Right atrium auricular region (tissue), 2 donors: ENCODE data around the gene RFTN2. TPM values are rescaled to one million over a fixed set of nuclear protein-coding genes. Genes with fewer than 3 reads are reported as not detected.

Experiments
- DNase-seq: peaks from one replicate; pipeline ENCODE4 v3.0.0-alpha.2; 2019; ENCODE audit warnings: low spot score
- H3K27ac ChIP-seq, 2 donors: fragments of 200-600 bp; sonication (generic); 1 replicate in 1 of 2; 2 replicates in 1 of 2; pipeline ENCODE4 v1.5.1; 2016 to 2019
- H3K27me3 ChIP-seq, 2 donors: fragments of 200-600 bp; sonication (generic); one replicate each; pipeline versions ENCODE4 v1.5.1 to v1.6.0; 2017 to 2019
- H3K36me3 ChIP-seq: fragments of 200-600 bp; sonication (generic); one replicate; pipeline ENCODE4 v1.5.1; 2016
- H3K4me1 ChIP-seq, 2 donors: fragments of 200-600 bp; sonication (generic); one replicate each; pipeline versions ENCODE4 v1.5.1 to v1.6.0; 2017 to 2019
- H3K4me3 ChIP-seq, 2 donors: fragments of 200-600 bp; sonication (generic); 1 replicate in 1 of 2; 2 replicates in 1 of 2; pipeline ENCODE4 v1.5.1; 2017 to 2019; ENCODE audit warnings: mild to moderate bottlenecking in 1 of 2, moderate library complexity in 1 of 2
- H3K9me3 ChIP-seq, 2 donors: fragments of 200-600 bp; sonication (generic); one replicate each; pipeline ENCODE4 v1.5.1; 2019
- total RNA-seq, 2 donors: library from RNA; depleted of rRNA; stranded (reverse); fragments of >200 nt; gene quantifications; one replicate each; pipeline ENCODE4 v1.1.0, GENCODE V29; 2016
- TF ChIP-seq, protein P1 (sequence below), 2 donors: fragments of 200-600 bp; sonication (generic); IDR thresholded peaks; one replicate each; pipeline ENCODE4 v1.5.1; 2019; ENCODE audit warnings: antibody characterized with exemption in 2 of 2

The RFTN2 gene
- total RNA-seq, 2 donors from 2014 or later: 4.5 to 11.6 TPM

DNA sequence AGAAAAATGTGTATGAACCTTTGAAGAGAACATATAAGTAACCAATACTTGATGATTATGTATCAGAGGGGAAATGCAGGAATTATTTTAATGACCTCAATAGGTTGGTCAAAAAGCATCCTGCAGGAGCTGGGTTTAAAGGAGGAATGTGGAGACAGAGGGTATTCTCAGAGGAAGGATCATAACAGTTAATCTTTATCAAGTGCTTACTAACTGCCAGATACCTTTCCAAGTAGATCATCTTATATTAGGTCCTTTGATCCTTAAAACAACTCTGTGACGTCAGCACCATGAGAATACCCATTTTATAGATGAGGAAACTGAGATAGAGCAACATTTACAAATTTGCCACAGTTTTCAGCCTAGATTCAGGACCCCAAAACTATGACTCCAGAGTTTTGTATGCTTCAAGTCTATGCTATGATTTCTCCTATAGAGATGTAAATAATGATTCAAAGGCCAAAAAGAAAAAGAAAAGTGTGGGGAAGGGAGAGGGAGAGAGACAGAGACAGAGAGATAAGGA is 3.0 kb downstream of the RFTN2 start:
- TF ChIP-seq, protein P1, sequence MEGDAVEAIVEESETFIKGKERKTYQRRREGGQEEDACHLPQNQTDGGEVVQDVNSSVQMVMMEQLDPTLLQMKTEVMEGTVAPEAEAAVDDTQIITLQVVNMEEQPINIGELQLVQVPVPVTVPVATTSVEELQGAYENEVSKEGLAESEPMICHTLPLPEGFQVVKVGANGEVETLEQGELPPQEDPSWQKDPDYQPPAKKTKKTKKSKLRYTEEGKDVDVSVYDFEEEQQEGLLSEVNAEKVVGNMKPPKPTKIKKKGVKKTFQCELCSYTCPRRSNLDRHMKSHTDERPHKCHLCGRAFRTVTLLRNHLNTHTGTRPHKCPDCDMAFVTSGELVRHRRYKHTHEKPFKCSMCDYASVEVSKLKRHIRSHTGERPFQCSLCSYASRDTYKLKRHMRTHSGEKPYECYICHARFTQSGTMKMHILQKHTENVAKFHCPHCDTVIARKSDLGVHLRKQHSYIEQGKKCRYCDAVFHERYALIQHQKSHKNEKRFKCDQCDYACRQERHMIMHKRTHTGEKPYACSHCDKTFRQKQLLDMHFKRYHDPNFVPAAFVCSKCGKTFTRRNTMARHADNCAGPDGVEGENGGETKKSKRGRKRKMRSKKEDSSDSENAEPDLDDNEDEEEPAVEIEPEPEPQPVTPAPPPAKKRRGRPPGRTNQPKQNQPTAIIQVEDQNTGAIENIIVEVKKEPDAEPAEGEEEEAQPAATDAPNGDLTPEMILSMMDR (IDR thresholded peaks at IDR 0.05): no peak
- no peaks in the 10 kb centered on the region for H3K27me3 ChIP-seq
- H3K4me1 ChIP-seq: peaks cover 0 to 3% of the 10 kb centered on the region in 2 donors
- no peaks in the 10 kb centered on the region for H3K9me3 ChIP-seq
- no peaks in the 10 kb centered on the region for H3K36me3 ChIP-seq
- H3K27ac ChIP-seq: no peak overlapping the region
- H3K4me3 ChIP-seq: no peak overlapping the region
- DNase-seq: no peak

DNA sequence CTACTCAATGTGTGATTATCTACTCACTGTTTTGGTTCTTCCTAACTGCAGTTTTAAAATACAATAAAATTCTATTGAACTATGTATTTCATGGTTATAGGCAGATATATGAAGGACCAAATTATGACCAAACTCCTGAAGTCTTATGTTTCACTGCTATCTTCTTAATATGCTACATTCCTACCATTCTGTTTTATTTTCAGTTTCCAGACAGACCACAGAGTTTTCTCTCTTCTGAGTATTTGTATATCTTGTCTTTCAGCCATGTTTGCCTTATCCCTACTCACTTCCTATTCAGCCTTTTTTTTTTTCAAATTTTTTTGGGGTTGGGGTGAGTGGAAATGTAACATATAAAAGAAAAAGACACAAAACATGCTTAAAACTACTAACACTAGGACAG is 6.3 kb downstream of the RFTN2 start:
- Histone ChIP-seq H3K4me1 (no peaks in the 10 kb centered on the region), H3K36me3 (no peaks in the 10 kb centered on the region), H3K27ac (no peak overlapping the region), H3K27me3 (no peaks in the 10 kb centered on the region), H3K9me3 (peaks cover 0 to 29% of the 10 kb centered on the region in 2 donors), H3K4me3 (no peak overlapping the region)
- DNase-seq: no peak
- TF ChIP-seq, protein P1 (IDR thresholded peaks at IDR 0.05): no peak

- no peak overlapping the region for H3K4me3 ChIP-seq
- TF ChIP-seq, protein P1 (IDR thresholded peaks at IDR 0.05): no peak
- no peaks in the 10 kb centered on the region for H3K27me3 ChIP-seq
- H3K9me3 ChIP-seq: peaks cover 0 to 36% of the 10 kb centered on the region in 2 donors
- H3K27ac ChIP-seq: no peak overlapping the region
- no peaks in the 10 kb centered on the region for H3K4me1 ChIP-seq
- H3K36me3 ChIP-seq: no peaks in the 10 kb centered on the region
- DNase-seq: no peak
Observed at GRCh38 chr2:197668296-197668695, 7.1 kb downstream of the RFTN2 start.

- H3K36me3 ChIP-seq: no peaks in the 10 kb centered on the region
- TF ChIP-seq, protein P1 (IDR thresholded peaks at IDR 0.05): no peak
- no peak for DNase-seq
- H3K27me3 ChIP-seq: no peaks in the 10 kb centered on the region
- no peak overlapping the region for H3K27ac ChIP-seq
- H3K4me1 ChIP-seq: no peaks in the 10 kb centered on the region
- H3K4me3 ChIP-seq: no peak overlapping the region
- H3K9me3 ChIP-seq: peaks cover 0 to 36% of the 10 kb centered on the region in 2 donors
Observed at GRCh38 chr2:197666277-197666676, 9.1 kb downstream of the RFTN2 start.

DNA sequence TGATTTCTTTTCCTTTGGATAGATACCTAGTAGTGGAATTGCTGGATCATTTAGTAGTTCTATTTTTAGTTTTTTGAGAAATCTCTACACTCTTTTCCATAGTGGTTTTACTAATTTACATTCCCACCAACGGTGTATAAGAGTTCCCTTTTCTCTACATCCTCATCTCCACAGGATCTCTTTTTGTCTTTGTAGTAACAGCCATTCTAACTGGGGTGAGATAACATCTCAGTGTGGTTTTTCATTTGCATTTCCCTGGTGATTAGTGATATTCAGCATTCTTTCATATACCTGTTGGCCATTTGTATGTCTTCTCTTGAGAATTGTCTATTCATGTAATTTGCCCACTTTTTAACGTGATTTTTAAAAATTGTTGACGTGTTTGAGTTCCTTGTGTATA is 13.8 kb downstream of the RFTN2 start:
- peaks cover 0 to 29% of the 10 kb centered on the region in 2 donors for H3K9me3 ChIP-seq
- H3K27ac ChIP-seq: no peak overlapping the region
- H3K4me1 ChIP-seq: no peaks in the 10 kb centered on the region
- H3K4me3 ChIP-seq: no peak overlapping the region
- DNase-seq: no peak
- no peaks in the 10 kb centered on the region for H3K27me3 ChIP-seq
- TF ChIP-seq, protein P1 (IDR thresholded peaks at IDR 0.05): no peak
- no peaks in the 10 kb centered on the region for H3K36me3 ChIP-seq

DNA sequence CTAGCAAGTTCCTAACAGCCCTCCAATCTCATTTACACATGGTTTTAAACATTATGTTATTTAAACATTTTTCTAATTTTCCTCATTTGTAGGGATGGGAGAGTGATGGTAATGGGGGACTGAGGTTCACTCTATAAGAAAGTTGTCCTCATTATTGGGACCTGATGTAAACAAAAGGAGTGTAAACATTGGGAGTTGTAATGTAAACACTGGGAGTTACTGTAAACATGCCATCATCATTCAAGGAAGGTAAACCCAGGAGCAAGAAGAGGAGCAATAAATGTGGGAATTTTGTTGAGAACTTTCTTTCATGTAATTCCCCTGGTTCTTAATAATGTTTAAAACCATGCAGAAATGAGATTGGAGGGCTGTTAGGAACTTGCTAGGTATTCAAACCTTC is 17.8 kb downstream of the RFTN2 start:
- Histone ChIP-seq H3K4me3 (no peak overlapping the region), H3K27ac (no peak overlapping the region), H3K36me3 (no peaks in the 10 kb centered on the region), H3K27me3 (no peaks in the 10 kb centered on the region), H3K9me3 (no peaks in the 10 kb centered on the region), H3K4me1 (no peaks in the 10 kb centered on the region)
- TF ChIP-seq, protein P1 (IDR thresholded peaks at IDR 0.05): no peak
- no peak for DNase-seq
